Embryonic facial prominence (tissue), 1 donor: ENCODE results near the gene SEMA3F.

Source experiments
- DNase-seq: peaks from one replicate; pipeline ENCODE4 v3.0.0-alpha.2; 2016; ENCODE audit errors: extremely low spot score

The SEMA3F gene

DNA sequence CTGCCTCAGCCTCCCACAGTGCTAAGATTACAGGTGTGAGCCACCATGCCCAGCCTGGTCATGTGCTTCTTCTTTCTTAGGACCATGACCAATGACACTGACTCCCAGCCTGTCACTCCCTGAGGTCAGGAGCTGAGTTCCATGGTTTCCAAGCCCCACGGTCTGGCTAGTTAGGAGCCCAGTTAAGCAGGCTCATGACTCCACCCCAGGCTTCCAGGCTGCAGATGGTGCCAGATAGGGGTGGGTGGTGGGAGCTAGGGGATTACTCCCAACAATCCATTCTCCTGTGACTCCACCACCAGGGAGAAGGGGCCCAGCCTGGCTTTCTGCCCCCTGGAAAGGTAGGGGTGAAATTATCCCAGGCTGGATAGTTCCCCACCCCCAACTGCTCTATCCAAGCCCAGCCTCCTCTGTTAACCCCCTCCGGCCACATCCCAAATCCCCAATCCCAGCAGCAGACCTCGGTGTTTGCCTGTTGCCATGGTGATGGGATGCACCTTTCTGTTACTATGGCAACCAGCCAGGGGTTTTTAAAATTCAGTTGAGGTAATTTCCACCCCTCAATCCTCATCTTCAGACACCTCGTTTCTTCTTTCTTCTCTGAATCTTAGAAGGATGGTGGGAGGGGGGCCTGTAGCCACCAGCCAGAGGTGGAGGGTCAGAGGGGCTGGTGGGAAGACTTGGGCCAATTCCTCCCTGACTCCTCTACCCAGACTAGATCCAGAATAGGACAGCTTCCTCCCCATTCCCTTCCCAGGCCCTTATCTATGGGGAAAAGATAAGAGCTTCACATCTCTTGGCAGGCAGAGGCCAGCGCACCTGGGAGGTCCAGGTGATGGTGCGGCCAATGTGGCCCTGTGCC is 22.5 kb upstream of the SEMA3F start:
- no peak for DNase-seq

DNA sequence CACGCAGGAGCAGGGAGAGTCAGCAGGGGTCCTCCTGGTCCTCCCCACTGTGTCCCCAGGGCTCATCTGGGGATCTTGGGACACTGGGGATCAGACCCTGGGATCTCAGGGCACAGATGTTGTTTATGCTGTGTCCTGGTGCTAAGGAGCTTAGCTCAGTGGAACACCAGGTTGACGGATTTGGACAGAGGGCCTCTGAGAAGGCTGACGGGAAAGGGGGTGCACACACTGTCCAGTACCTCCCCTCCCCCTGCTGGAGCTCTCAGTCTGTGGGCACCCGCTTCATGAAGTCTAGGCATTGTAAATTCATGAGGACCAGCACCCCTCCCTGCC is 21.9 kb upstream of the SEMA3F start:
- DNase-seq, result no peak

DNA sequence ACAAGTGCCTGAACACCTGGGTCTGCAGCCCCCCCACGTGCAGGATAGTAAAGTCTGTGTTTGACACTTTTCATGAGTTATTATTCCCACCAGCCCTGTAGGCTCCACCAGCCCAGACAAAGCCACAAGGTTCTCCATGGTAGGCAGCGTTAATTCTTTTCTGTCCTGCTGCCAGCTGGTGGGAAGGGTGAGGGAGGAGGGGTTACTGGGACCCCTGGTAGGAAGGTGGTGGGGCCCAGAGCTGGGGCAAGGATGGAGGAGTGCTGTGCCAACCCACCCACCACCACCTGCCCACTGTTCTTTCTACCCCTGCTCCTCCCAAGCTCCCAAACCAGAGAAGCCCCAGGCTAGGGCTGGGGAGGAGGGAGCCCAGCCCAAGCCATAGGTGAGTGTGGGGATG is 20.8 kb upstream of the SEMA3F start:
- no peak for DNase-seq

DNA sequence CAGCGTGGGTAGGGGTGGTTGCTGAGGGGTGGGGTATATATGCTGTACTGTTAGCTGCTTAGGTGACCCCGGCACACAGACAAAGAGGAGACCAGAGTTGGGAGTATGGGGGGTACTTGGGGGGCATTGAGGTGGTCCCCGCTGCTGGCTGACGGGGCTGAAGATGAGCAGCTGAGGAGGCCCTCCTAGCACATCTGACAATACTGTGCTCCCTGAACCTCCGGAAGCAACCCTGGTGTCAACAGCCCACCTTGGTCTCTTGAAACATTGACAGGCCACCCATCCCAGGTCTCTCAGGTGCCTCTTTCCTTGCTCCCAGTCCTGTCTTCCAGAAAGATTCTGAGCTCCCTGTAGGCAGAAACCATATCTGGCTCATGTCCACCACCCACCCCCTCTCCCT is 19.2 kb upstream of the SEMA3F start:
- DNase-seq, result no peak

DNA sequence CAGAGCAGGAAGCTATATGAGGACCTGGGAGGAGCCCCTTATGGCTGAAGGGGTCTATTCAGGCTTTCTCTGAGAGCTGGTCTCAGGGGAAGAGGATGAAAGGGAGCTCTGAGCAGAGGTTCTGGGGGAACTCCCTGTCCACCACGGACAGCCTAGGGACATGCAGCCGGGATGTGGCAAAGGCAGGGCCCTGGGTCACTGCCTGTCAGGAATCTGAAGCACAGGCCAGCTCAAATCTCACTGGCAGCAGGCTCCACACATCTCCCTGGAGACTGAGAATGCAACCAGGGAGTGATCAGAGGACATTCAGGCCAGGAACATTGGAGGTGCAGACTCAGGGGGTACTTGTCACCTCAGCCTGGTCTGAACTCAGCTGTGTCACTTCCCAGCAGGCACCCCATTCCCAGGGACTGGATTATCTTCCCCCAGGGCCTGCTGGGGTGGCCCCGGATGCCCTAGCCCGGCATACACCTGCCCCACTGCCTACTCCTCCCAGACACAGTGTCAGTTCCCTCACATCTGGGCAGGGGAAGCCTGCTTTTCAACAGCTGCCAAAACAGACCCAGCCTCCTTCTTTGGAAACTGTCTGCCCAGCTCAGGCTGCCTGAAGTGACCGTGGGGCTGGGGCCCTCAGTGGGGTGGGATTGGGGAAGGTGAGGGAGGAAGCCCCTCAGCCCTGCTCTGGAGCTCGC is 18.3 kb upstream of the SEMA3F start:
- no peak for DNase-seq

DNA sequence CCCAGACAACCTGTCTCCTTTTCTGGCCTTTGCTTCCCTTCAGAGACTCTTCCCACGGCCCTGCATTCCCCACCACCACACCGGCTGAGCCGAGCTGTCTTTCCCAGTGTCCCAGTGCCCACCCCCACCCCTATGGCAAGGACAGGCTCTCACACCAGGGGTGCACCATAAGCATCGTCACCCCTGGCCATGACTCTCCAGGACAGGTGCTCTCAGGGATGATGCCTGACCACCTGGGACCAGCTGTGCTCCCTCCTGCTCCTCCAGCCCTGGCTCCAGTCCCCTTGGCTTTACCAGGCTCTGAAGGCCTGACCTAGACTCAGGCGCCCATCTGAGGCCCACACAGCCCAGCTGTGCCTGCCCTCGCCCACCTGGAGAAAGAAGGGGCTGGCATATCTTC is 17.6 kb upstream of the SEMA3F start:
- no peak for DNase-seq

DNA sequence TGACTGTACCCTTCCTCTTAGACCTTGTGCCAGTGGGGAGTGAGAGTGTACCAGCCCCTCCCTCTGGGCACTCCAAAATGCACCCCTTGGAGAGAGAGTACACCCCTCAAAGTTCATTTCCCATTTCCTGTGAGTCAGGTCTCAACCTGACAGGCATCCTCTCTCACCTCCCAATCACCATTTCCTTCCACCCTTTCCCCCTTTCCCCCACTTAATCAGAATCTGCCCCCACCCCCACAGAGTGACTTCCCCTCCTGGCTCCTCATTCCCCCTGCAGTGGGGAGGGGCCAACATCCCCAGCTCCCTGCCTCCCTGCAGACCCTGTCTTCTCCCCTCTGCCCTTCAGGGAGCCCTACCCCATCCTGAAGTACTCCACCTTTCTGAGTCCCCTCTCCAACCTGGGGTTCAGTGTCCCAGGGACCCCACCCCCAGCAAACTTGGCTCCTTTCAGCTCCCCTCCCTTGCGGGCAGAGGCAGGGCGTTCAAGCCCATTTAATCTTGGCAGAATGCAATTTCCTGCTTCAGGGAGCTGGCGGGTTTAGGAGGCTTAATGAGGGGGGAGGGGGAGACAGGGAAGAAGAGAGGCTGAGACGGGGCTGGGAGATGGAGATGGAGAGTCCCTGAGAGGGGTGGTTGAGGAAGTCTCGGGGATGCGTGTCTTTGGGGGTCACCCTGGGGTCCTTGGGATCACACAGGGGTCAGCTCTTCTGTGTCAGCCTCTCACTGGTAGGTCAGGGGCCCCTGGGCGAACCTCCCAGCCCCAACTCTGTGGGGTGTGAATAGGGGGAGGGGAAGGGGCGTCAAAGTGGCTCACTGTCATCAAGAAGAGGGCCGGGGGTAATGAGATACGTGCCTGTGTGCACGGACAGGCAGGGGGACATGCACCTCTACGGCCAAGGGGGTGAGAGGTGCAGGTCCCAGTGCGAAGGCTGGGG is 16.6 kb upstream of the SEMA3F start:
- no peak for DNase-seq

DNA sequence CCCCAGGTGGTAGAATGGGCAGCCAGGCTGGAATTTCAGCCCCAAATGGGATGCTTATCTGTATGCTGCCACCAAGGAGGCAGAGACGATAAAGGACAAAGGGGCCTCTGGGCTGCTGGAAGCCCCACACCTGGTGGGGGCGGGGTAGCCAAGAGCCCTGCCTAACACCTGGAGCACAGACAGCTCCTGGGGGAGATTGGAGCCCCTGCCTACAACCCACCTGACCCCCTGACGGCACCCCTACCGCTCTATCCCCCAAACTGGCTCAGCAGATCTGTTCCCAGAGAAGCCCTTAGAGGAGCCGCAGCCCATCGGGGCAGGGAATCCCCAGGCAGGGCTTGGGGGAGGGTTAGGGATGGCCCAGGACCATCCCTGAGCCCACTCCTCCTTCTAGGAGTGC is 15.8 kb upstream of the SEMA3F start:
- no peak for DNase-seq

DNA sequence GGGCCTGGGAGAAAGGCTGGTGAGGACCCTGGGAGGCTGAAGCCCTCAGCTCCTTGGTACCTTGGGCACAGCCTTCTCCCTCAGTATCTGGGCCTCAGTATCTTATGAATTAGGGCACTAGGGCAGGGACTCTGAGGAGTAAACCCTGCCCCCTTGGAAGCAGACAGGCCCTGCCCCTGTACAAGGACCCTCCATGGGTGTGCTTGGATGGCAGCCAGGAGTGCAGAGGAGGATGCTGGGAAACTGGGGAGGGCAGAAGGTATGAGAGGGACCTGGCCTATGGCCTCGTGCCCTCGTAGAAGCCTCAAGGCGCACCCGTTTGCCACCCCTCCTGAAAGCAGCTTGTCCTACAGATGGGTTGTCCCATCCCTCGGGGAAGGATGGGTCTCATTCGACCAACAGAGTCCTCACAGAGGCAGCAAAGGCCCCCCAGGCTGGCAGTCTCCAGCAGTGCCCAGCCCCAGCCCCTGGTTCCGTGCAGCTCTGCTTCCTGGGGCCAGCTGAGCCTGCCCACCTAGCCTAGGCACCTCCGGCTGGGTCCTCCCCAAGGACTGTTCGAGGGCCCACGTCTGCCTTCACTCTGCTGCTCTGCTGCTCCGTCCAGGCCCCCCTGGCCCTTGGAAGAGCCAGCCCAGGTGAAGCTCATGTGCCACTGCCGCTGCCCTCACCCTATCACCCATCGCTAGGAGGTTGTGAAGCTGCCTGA is 15.3 kb upstream of the SEMA3F start:
- DNase-seq, result no peak

DNA sequence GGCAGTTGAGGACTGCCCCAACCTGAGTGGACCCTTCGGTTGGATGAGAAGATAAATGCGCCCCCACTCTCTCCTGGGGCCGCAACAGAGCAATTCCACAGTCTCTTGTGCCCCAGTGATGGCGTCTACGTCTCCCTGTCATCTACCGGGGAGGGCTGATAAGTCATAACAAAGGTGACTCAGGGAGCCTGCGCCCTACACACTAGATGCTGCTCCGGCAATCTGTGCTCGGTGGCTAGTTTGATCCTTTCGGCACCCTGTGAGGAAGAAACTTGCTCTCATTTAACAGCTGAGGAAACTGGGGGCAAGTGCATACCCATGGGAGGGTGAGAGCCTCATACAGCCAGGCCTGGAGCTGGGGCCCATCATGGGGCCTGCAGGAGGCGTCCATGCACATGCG is 14.1 kb upstream of the SEMA3F start:
- DNase-seq, result no peak

DNA sequence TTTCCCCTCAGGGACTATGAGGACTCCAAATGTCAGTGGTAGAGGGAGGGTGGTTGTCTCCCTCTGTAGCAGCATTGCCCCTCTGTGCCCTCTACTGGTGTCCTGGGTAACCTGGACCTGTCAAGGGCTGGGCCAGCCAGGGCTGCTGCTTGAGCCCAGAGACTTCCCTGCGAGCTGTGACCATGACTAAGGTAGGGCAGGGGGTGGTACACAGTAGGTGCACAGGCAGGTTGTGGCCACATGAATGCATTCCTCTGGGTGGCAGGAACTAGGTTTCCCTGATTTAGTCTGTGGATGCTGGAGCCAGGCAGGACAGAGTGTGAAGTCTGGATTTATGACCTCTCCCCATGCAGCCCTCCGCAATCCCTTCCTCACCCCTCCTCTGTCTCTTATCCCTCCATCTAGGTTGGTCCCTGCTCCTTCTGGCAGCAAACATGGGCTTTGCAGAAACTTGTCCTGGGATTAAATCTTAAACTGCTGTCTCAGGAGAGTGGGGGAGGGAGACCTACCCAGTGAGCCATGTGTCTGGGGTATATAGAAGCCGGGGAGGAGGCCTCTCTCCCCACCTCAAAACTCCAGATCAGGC is 8.7 kb upstream of the SEMA3F start:
- no peak for DNase-seq

DNA sequence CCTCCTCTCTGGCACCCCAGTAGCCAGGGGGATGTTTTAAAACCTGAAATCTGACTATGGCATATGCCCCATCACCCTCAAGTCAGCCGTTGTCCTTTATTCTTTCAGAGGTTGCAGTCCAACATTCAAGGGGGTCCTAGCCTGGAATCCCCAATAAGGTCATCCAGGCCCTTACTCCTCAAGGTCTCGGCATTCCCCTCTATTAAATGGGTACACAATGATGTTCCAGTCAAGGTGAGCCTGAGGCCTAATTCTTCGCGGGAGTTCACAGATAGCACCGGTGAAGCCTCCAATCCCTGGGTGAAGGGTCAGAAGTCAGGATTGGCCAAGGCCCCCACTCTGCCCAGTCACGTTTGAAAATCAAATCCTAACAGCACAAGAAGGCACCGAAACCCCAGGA is 8.1 kb upstream of the SEMA3F start:
- no peak for DNase-seq

DNA sequence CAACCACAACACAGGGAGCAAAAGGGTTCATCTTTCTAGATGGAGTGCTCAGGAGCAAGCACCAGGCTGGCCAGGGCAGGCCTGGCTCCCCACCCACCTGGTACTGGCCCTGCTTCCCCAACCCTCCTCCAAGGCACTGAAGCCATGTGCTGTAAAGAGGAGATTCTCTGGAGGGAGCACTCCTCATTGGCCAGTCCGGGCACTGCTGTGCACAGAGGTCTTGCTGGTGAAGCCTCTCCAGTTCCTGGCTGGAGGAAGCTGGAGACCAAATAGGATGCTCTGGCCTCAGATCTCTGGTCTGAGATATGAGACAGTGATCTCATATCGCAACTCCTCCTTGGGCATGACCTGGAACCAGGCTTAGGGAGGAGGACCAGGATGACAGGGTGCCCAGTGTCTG is 7.7 kb upstream of the SEMA3F start:
- no peak for DNase-seq

DNA sequence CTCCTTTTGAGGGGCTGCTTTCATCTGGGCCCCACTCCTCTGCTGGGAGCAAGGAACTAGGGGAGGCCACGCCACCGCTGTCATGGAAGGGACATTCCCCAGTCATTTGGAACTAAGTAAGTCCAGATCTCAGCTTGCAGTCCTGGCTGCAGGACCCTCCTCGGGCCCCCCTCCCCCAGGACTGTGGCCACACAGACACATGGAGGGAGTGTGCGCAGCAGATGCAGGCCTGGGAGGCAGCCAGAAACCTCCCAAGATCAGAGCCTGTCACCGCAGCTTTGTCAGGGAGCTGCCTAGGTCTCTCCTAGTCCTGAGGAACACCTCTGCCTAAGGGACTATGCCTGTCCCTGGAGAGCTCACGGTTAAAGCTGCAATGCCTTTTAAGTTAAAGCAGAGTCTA is 7.3 kb upstream of the SEMA3F start:
- no peak for DNase-seq

DNA sequence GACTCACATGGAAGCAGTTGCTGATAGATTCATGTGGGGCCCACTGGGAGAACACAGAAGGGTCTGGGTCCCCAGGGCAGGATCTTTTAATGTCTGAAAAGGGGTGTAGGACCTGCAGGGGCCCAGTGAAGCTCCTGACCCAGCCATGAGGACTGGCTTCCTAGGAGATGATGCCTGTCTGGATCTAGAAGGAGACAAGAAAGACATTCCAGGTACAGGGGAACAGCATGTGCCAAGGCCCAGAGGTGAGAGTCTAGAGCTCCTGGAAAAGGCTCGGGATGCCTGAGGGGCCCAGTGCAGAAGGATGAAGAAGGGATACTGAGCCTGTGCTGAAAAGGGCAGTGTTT is 4.7 kb upstream of the SEMA3F start:
- DNase-seq, result no peak

DNA sequence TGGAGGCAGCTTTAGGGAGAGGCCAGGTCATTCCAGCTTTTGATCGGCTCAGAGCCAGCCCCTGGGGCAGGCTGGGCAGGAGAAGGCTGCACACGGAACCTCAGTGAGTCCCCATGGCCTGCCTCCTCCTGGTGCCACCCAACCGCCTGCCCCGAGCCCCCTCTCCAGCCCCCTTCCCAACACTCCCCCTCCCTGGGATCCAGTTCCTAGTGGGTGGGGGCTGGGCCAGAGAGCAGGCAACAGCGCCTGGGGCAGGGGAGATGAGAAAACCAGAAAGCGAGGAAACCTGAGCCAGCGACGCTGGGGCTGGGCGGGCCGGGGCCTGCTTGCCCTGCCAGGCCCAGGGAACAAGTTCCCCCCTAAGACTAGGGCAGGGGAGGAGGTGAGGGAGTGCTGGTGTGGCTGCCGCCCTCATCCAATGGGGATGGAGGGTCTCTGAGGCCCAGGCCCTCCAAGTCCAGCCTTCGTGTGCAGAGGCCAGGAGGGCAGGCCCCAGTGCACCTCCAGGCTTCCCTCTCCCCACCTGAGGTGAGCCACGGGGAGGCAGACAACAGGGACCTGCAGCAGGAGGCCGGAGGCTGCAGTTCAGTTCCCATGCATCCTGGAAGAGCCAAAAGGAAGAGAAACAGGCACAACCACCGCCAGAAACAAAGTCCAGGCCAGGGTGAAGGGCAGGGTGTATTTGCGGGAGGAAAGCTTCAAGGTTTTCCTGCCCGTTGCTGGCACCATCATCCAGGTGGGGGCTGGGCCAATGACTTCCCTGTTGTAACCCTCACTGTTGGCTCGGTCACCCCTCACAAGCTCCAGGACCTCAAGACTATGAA is 4.0 kb upstream of the SEMA3F start:
- peak; percentile 53 for DNase-seq

DNA sequence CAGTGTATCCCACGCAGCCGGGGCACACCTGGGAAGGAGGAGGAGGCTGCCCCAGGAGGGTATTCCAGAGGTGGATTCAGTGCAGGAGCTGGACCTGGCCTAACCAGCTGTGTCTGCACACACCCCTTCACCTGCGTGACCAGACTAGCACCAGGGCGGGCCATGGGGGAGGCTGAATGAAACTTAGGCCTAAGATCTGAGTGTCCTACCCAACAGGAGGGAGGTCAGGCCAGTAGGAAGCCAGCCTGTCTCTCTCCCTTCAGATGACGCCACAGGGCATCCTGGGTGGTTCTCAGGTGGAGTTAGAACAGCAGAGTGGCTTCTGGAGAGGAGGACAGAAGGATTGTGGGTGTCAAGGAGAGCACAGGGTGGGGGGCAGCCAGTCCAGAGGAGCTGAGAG is 3.4 kb upstream of the SEMA3F start:
- DNase-seq, result no peak

DNA sequence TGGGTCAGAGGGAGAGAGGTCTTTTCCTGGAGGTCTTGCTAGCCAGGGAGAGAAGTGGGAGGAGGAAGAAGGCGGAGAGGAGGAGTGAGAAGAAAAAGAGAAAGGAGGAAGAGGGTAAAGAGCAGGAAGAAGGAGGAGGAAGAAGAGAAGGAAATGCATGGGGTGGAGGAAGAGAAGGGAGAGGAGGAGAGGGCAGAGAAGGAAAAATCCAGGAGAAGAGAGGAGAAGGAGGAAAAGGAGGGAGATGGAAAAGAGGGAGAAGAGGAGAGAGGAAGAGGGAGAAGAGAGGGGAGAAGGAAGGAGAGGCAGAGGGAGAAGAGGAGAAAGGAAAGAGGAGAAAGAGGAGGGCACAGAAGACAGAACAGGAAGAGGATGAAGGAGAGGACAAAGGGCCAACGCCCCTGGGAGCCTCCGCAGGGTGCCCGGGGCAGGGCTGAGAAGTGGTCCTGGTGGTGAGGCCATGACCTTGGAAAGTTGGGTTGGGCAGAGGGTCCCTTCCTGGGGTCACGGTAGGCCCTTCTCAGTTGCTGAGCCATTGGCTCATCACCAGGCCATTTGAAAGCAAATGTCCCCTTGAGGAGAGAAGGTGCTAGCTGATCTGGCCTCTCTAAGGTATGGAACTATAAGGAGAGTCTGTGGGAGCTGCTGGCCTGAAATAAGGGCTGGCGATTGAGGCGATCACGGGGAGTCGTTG is 1.2 kb upstream of the SEMA3F start:
- no peak for DNase-seq

DNA sequence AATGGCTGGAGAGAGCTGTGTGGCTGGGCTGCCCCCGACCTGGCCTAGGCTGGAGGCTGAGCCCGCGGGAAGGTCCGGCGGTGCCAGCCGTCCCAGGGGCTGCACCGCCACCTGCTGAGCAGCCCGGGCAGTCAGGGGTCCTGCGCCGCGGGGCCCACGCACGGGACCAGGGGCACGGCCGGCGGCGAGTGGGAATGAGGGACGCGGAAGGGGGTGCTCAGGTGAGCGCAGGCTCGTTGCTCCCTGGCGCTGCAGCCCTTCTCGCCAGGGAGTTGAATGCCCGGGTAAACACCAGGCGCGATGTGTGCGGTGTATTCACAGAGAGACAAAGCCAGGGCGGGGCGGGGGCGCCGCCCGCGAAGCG is 666 bp upstream of the SEMA3F start:
- no peak for DNase-seq

DNA sequence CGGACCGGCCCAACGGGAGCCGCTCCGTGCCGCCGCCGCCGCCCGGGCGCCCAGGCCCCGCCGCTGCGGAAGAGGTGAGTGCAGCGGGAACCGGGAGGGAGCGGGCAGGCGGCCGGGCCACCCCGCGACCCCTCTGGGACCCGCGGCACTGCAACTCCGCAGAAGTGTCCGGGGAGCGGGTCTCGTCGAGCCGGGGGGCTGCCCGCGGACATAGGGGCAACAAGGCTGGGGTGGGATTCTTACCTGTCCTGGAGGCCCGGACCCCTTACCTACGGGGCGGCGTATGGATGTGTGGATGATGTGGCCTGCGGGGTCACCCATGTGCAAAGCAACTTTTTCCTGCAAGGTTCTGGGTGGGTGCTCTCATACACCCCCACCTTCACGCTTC is 361 bp downstream of the SEMA3F start:
- DNase-seq, result no peak
